ENCODE results near the gene VPS33A.

Gene VPS33A

DNA sequence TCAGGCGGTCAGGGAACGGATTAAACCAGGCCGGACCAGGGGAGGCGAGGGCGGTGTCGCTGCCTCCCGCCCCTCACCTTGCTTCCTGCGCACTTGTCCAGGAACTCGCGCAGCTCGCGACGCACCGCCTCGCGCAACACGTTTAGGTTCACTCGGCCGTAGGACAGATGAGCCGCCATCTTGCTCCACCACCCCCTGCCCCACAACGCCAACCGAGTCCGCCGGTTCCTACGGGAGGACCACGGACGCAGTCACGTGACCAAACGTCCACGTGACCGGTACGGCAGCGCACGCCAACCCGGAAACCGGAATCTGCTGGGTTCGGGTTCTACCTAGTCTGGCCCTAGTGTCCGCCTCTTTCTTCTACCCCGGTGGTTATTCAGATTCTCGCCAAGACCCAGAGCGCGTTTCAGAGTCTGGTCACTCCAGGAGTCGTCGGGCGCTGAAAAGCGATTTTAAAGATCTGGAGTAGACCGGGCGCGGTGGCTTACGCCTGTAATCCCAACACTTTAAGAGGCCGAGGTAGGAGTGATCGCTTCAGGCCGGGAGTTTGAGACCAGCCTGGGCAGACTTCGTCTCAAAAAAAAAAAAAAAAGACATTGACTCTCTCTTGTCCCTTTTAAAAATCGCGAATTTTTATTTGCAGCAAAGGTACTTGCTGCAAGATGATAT, at the start of gene VPS33A:
Gene VPS33A, minus strand, starts transcription at position 265 of the 672 bp plus-strand sequence. Its CDS starts 86 bp downstream, at position 179.
- peaks cover 25% of the 10 kb centered on the region for H3K4me1 Mint-ChIP-seq
- H3K4me3 Mint-ChIP-seq: peak within 1 kb of the TSS; percentile 97
- no peaks in the 10 kb centered on the region for H3K9me3 Mint-ChIP-seq
- no peaks in the 10 kb centered on the region for H3K27me3 Mint-ChIP-seq
- H3K36me3 Mint-ChIP-seq: peaks cover 4% of the 10 kb centered on the region
- H3K27ac Mint-ChIP-seq: peak within 1 kb of the TSS; percentile 100

DNA sequence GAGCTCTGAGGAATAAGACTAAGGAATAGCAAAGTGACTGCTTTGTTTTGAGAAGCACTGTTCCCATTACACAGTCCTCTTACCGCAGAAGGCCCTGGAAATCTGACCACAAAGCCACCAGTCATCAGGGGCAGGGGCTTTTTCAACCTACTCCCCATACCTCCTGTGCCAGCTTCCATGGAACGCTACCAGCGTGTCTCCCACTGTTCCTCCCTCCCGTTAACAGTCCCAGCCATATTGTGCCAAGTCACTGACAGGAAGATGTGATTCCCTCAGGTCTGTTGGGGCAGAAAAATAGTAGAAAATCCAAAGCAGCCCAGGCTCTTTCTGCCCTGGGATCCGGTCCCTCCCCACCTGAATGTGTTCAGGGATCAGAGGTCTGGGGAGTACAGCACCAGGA, 46.6 kb upstream of the VPS33A start:
- H3K4me1 Mint-ChIP-seq: no peaks in the 10 kb centered on the region
- peaks cover 14% of the 10 kb centered on the region for H3K36me3 Mint-ChIP-seq
- no peaks in the 10 kb centered on the region for H3K9me3 Mint-ChIP-seq
- H3K4me3 Mint-ChIP-seq: no peak overlapping the region
- no peaks in the 10 kb centered on the region for H3K27me3 Mint-ChIP-seq
- H3K27ac Mint-ChIP-seq: no peak overlapping the region

DNA sequence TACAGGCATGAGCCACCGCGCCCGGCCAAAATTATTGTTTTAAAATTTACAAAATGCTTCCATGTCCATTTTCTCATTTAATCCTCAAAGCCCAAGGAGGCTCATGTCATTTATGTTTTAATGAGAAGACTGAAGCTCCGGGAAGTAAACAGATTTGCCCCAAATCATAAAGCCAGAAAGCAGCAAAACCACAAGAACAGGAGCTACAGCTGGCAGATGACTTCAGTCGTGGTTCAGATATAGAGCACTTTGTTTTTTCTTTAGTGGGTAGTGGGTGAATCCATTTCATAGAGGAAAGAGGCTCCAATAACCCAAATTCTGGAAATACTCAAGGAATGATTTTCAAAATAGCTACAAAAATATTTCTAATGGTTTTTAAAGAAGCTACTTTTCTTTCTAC, 45.4 kb upstream of the VPS33A start:
- Mint-ChIP-seq H3K27ac (no peak overlapping the region), H3K4me3 (no peak overlapping the region), H3K9me3 (no peaks in the 10 kb centered on the region), H3K27me3 (no peaks in the 10 kb centered on the region), H3K36me3 (peaks cover 13% of the 10 kb centered on the region), H3K4me1 (no peaks in the 10 kb centered on the region)

DNA sequence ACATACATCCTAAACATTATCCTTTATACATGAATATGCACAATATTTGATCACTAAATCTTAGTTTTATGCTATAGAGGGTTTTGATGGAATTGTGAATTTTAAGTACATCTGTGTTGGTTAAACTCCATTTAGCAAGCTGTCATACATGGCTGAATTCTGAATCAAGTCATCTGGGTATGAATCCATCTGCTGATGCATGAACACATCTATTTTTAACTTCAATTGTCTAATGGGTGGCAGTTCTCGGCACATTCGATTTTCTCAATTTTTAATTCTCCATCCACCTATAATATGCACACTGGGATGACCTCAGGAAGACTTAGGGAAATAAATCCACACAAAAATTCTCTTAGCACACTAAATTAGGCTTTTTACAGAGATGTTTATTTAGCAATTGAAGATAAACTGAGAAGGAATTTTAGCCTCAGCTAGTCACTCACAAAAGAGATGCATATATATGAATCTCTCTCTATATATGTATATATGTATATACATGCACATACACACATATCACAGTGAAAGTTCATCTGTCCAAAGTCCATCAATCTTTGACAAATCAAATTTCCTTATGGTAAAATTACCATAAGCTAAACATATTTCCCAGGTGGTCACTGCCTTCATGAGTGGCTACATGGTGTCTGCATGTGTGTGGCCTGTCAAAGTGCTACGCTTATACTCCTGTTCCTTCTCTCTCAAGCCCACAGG, 44.5 kb upstream of the VPS33A start:
- H3K27me3 Mint-ChIP-seq: no peaks in the 10 kb centered on the region
- no peaks in the 10 kb centered on the region for H3K9me3 Mint-ChIP-seq
- no peaks in the 10 kb centered on the region for H3K4me1 Mint-ChIP-seq
- no peak overlapping the region for H3K4me3 Mint-ChIP-seq
- no peak overlapping the region for H3K27ac Mint-ChIP-seq
- H3K36me3 Mint-ChIP-seq: peaks cover 12% of the 10 kb centered on the region

DNA sequence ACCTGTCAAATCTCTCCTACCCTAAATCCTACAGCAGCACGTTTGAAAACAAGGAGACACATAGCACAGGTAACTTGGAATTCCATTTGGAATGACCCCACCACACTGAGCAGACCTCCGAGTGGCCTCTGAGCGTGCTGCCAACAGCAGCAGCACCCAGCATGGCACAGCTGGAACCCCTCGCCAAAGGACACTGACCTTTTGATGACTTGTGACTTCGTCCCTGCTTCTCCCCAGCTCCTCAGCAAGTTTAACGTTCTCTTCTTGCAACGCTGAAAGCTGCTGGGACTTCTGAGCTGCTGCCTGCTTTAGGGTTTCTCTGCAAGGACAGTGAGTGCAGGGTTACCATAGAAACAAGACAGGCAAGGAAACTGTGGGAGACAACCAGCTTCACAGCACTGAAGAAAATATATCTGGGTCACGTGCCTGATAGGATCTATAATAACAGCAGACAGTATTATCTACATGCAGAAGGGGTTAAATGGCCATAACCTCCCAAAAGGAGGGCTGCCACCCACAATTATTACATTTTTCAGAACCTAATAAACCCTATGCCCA, 43.3 kb upstream of the VPS33A start:
- Mint-ChIP-seq H3K27me3 (no peaks in the 10 kb centered on the region), H3K4me3 (no peak overlapping the region), H3K27ac (no peak overlapping the region), H3K36me3 (peaks cover 6% of the 10 kb centered on the region), H3K4me1 (no peaks in the 10 kb centered on the region), H3K9me3 (no peaks in the 10 kb centered on the region)

DNA sequence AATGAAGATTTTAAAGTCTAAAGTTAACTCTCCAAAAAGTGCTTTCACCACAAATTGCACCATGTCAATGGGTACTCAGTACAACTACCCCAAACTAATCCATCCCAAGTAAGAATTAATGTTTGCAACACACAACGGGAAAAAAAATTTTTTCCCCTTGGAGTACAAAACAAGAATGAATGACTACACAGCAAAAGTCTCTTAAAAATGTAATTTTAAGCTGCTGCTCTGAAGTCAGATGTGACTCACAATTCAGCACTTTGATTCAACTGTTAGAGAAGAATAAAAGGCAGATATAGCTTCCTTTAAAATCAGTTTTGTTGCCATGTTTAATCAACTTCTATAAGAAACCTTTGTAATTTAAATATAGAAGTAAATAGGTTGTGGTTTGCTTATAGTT, 42.5 kb upstream of the VPS33A start:
- H3K36me3 Mint-ChIP-seq: peaks cover 6% of the 10 kb centered on the region
- H3K4me3 Mint-ChIP-seq: no peak overlapping the region
- H3K4me1 Mint-ChIP-seq: no peaks in the 10 kb centered on the region
- H3K27me3 Mint-ChIP-seq: no peaks in the 10 kb centered on the region
- H3K27ac Mint-ChIP-seq: no peak overlapping the region
- no peaks in the 10 kb centered on the region for H3K9me3 Mint-ChIP-seq

DNA sequence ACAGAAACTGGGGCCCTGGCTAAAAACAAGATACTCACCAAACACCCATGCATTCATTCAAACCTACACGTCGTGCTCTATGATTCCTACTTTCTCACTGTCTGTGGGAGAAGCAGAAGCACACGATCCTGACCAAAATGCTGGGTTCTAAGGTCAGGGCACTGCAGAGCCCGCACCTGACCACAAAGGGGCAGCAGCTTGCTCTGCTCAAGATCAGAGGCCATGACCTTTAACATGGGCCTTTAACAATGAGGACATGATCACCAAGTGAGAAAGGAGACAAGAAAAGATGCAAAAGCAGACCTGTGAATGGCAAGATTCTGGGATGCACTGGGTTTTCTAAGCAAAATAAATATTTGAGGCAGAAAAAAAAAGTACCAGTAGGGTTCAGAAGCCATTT, 40.1 kb upstream of the VPS33A start:
- peaks cover 6% of the 10 kb centered on the region for H3K36me3 Mint-ChIP-seq
- H3K4me3 Mint-ChIP-seq: no peak overlapping the region
- H3K27me3 Mint-ChIP-seq: no peaks in the 10 kb centered on the region
- no peaks in the 10 kb centered on the region for H3K9me3 Mint-ChIP-seq
- no peaks in the 10 kb centered on the region for H3K4me1 Mint-ChIP-seq
- H3K27ac Mint-ChIP-seq: no peak overlapping the region

DNA sequence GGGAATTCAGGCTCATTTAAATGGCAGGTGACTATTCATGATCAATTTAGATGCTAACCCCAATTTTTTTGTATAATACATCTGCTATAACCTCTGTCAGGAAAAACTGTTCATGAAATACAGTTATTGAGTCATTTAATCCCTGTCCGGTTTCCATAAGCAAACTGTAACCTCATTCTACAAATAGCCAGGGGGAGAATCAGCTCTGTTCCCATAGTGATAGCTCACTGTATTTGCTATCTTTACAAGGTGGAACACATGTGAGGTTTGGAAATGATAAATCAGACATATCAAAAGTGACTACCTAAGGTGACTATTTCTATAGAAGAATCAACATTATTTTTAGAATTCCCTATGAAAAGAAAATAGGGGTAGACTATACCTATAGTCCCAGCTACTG, 38.6 kb upstream of the VPS33A start:
- Mint-ChIP-seq H3K4me3 (no peak overlapping the region), H3K9me3 (no peaks in the 10 kb centered on the region), H3K36me3 (peaks cover 4% of the 10 kb centered on the region), H3K27me3 (no peaks in the 10 kb centered on the region), H3K27ac (no peak overlapping the region), H3K4me1 (no peaks in the 10 kb centered on the region)

DNA sequence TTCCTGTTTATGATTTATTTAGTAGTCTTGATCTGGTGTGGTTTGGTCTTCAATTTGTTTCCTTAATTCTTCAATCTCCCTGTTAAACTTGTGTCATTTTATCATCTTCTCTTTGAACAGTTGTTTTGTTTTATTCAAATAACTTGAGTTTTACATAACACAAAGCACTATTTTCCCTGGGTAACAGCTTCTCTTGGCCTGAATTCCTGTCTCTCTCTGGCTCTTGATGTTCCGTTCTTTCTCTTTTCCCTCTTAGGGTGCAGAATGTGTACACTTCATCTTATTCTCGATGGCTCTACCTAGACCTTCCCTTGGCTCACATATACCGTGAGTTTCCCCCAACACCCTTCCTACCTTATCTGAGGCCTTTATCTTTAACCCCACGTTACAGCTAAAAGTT, 36.8 kb upstream of the VPS33A start:
- Mint-ChIP-seq H3K36me3 (peaks cover 2% of the 10 kb centered on the region), H3K9me3 (no peaks in the 10 kb centered on the region), H3K27me3 (no peaks in the 10 kb centered on the region), H3K4me1 (no peaks in the 10 kb centered on the region), H3K4me3 (no peak overlapping the region), H3K27ac (no peak overlapping the region)

DNA sequence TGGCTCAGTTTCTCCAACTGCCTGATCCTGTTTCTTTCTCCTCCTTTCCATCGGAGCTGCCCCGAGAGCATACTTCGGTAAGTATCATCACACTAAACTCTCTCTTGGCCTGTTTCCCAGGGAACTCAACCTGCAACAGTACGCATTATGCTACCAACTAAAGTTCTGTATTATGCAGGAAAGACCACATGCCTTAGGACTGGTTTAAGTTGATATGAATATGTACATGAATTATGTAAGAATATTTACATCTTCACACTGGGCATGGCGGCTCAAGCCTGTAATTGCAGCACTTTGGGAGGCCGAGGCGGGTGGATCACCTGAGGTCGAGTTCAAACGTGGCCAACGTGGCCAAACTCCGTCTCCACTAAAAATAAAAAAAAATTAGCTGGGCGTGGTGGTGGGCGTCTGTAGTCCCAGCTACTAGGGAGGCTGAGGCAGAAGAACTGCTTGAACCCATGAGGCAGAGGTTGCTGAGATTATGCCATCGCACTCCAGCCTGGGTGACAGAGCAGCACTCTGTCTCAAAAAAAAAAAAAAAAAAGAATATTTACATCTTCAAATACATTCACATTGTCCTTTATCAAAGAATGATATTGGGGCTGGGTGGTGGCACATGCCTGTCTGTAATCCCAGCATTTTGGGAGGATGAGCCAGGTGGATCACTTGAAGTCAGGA, 31.9 kb upstream of the VPS33A start:
- H3K27me3 Mint-ChIP-seq: no peaks in the 10 kb centered on the region
- H3K4me1 Mint-ChIP-seq: no peaks in the 10 kb centered on the region
- no peak overlapping the region for H3K4me3 Mint-ChIP-seq
- peaks cover 13% of the 10 kb centered on the region for H3K36me3 Mint-ChIP-seq
- no peaks in the 10 kb centered on the region for H3K9me3 Mint-ChIP-seq
- no peak overlapping the region for H3K27ac Mint-ChIP-seq

DNA sequence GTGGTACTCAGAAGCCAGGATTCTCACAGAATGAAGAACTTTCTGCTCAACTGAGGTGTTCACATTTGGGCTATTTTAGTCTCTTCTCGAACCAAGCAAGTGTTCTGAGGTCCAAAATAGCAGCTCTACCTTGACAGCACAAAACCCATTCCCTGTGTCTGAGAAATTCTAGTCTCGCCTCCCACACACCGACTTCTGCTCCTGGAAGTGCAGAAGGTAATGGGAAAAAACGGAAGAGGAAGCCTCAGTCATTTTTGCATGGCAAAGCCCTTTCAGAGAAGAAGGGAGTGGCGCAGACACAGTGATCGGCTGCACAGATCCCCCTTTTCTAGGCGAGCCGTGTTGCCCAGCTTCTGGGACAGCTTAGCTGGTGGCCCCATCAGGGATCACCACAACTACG, 31.2 kb upstream of the VPS33A start:
- Mint-ChIP-seq H3K27me3 (no peaks in the 10 kb centered on the region), H3K36me3 (peaks cover 14% of the 10 kb centered on the region), H3K4me1 (no peaks in the 10 kb centered on the region), H3K27ac (no peak overlapping the region), H3K4me3 (no peak overlapping the region), H3K9me3 (no peaks in the 10 kb centered on the region)

DNA sequence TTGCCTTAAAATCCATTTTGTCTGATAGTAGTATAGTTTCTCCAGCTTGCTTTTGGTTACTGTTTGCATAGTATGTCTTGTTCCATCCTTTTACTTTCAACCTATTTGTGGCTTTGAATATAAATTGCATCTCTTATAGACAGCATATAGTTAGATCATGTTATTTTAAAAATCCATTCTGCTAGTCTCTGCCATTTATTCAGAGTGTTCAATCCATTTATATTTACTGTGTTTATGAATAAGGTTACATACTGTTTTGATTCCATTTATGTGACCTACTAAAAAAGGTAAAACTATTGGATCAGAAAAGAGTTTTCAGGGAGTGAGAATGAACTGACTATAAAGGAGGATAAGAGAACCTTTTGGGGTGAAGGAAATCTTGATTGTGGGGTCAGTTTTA, 29.6 kb upstream of the VPS33A start:
- Mint-ChIP-seq H3K9me3 (no peaks in the 10 kb centered on the region), H3K4me3 (no peak overlapping the region), H3K36me3 (peaks cover 17% of the 10 kb centered on the region), H3K27me3 (no peaks in the 10 kb centered on the region), H3K4me1 (no peaks in the 10 kb centered on the region), H3K27ac (no peak overlapping the region)

DNA sequence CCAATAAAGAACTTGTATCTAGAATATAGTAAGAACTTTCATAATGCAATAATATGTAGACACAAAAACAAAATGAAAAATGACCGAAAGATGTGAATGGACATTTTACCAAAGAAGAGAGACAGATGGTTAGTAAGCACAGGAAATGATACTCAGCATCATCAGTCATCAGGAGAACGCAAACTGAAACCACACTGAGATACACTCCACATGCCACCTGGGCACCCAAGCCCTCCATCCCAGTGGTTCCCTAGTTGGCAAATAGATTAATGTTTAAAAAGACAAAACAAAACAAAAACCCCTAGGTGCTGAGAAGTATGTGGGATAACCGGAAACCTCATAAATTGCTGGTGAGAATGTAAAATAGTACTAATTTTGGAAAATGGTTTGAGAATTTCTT, 26.8 kb upstream of the VPS33A start:
- H3K4me1 Mint-ChIP-seq: no peaks in the 10 kb centered on the region
- H3K4me3 Mint-ChIP-seq: no peak overlapping the region
- H3K9me3 Mint-ChIP-seq: no peaks in the 10 kb centered on the region
- H3K27me3 Mint-ChIP-seq: no peaks in the 10 kb centered on the region
- no peak overlapping the region for H3K27ac Mint-ChIP-seq
- peaks cover 17% of the 10 kb centered on the region for H3K36me3 Mint-ChIP-seq

DNA sequence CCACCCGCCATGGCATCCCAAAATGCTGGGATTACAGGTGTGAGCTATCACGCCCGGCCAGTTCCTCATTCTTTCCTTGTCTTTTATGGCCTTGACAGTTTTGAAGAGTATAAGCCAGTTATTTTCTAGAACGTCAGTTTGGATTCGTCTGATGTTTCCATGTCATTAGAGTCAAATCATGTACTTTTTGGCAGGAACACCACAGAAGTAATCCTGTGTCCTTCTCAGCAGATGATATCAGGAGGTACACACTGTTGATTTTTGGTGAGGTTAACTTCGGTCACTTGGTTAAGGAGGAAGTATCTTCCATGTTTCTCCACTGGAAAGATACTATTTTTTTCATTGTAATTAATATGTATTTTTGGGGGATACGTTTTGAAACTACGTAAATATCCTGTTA, 25.1 kb upstream of the VPS33A start:
- peaks cover 10% of the 10 kb centered on the region for H3K36me3 Mint-ChIP-seq
- H3K4me3 Mint-ChIP-seq: no peak overlapping the region
- H3K9me3 Mint-ChIP-seq: no peaks in the 10 kb centered on the region

DNA sequence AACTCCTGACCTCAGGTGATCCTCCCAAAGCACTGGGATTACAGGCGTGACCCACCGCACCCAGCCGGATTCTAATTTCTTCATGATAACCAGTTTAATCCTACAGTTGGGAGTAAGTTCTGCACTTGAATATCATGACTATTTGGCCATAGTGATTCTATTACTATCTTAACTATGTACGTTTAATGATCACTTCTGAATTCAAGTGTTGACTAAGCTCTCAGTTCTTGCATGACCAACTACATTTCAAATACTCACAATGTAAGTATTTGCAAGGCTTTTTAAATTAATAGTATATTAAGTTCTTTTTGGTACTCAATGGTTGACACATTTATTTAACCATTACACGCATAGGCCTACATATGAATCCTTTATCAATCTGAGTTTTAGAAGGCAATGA, 17.4 kb upstream of the VPS33A start:
- Mint-ChIP-seq H3K27me3 (no peaks in the 10 kb centered on the region), H3K36me3 (peaks cover 2% of the 10 kb centered on the region)

More for the DNA sequence above, 25.1 kb upstream of the VPS33A start:
- Mint-ChIP-seq H3K4me1 (no peaks in the 10 kb centered on the region), H3K27ac (no peak overlapping the region), H3K27me3 (no peaks in the 10 kb centered on the region)

DNA sequence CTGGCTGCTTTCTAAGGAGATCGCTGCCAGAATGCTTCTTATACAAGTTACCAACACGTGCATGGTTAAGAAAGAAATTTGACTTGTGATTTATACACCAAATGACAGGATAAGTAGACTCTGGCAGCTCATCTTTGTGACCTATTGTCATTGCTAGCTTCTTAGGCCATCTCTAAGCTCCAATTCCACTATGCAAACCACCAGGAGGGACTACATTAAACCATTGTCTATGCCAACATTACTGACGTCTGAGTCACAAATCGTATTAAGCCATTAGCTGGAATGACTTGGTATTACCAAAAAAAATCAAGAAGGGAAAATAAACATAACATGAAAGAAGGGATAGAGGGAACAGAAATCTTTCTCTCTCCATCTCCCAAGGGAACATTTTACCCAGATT, 15.8 kb upstream of the VPS33A start:
- no peaks in the 10 kb centered on the region for H3K27me3 Mint-ChIP-seq
- peaks cover 4% of the 10 kb centered on the region for H3K36me3 Mint-ChIP-seq
- peak overlapping the region; percentile 25 for H3K27ac Mint-ChIP-seq
- no peaks in the 10 kb centered on the region for H3K4me1 Mint-ChIP-seq
- H3K9me3 Mint-ChIP-seq: no peaks in the 10 kb centered on the region
- H3K4me3 Mint-ChIP-seq: no peak overlapping the region

More for the DNA sequence above, 17.4 kb upstream of the VPS33A start:
- H3K4me1 Mint-ChIP-seq: no peaks in the 10 kb centered on the region
- no peak overlapping the region for H3K4me3 Mint-ChIP-seq
- no peak overlapping the region for H3K27ac Mint-ChIP-seq
- no peaks in the 10 kb centered on the region for H3K9me3 Mint-ChIP-seq
